ENCODE measurements around the gene SYS1. TPM values are rescaled to one million over a fixed set of nuclear protein-coding genes. Genes with fewer than 3 reads are reported as not detected.

Gene SYS1
- total RNA-seq, 2 experiments from 2014 or later, result 111 to 116 TPM

Other genes with a start within 250 kb of the SYS1 start
- gene WFDC5, start 248.0 kb upstream of the SYS1 start, total RNA-seq, result not detected
- gene WFDC12, start 238.7 kb upstream of the SYS1 start, total RNA-seq, result not detected
- gene PI3, start 188.3 kb upstream of the SYS1 start, total RNA-seq, result not detected
- not detected for gene SEMG1, start 156.1 kb upstream of the SYS1 start, total RNA-seq
- gene SEMG2, start 141.8 kb upstream of the SYS1 start, total RNA-seq, result not detected
- gene SLPI, start 108.6 kb upstream of the SYS1 start, total RNA-seq, result not detected
- not detected for gene RBPJL, start 56.3 kb upstream of the SYS1 start, total RNA-seq
- not detected for gene MATN4, start 54.9 kb upstream of the SYS1 start, total RNA-seq
- 1 to 10 TPM; 1.1 TPM for gene SDC4, start 14.7 kb upstream of the SYS1 start, total RNA-seq
- gene TP53TG5, start 15.2 kb downstream of the SYS1 start, total RNA-seq, result under 1 TPM in 1 of 2 experiments, not detected in 1; 0.31 TPM
- gene DBNDD2, start 45.1 kb downstream of the SYS1 start, total RNA-seq, result 10 to 100 TPM; 25.0 to 27.6 TPM
- 100 to 1,000 TPM; 213 to 230 TPM for gene PIGT, start 53.0 kb downstream of the SYS1 start, total RNA-seq
- gene WFDC2, start 106.6 kb downstream of the SYS1 start, total RNA-seq, result not detected
- gene SPINT3, start 152.5 kb downstream of the SYS1 start, total RNA-seq, result not detected
- not detected for gene WFDC6, start 176.3 kb downstream of the SYS1 start, total RNA-seq
- gene EPPIN, start 184.2 kb downstream of the SYS1 start, total RNA-seq, result not detected
- gene WFDC8, start 216.1 kb downstream of the SYS1 start, total RNA-seq, result not detected

Data from CD8-positive, alpha-beta T cell (primary cell).